Suprapubic skin (tissue), 4 donors: ENCODE results near the gene COL1A1. TPM values are rescaled to one million over a fixed set of nuclear protein-coding genes. Genes with fewer than 3 reads are reported as not detected.

Experiments used
- DNase-seq, 2 donors: peaks; one replicate each; pipeline ENCODE4 v3.0.0-alpha.2; 2019; ENCODE audit warnings: low spot score in 2 of 2
- H3K27ac ChIP-seq: fragments of 200-600 bp; sonication (generic); one replicate; pipeline ENCODE4 v1.5.1; 2019
- H3K27me3 ChIP-seq: fragments of 200-600 bp; sonication (generic); one replicate; pipeline ENCODE4 v1.5.1; 2019
- H3K36me3 ChIP-seq: fragments of 200-600 bp; sonication (generic); one replicate; pipeline ENCODE4 v1.5.1; 2019
- H3K4me1 ChIP-seq: fragments of 200-600 bp; sonication (generic); one replicate; pipeline ENCODE4 v1.5.1; 2019
- H3K4me3 ChIP-seq: fragments of 200-600 bp; sonication (generic); one replicate; pipeline ENCODE4 v1.5.1; 2019; ENCODE audit warnings: mild to moderate bottlenecking
- H3K9me3 ChIP-seq: fragments of 200-600 bp; sonication (generic); one replicate; pipeline ENCODE4 v1.5.1; 2019
- CTCF ChIP-seq, 2 donors: fragments of 200-600 bp in 1 of 2; fragments of 450-650 bp in 1 of 2; sonication (generic) in 1 of 2; IDR thresholded peaks; one replicate each; pipeline ENCODE4 v1.5.1; 2016 to 2019; ENCODE audit warnings: antibody characterized with exemption in 2 of 2, mild to moderate bottlenecking in 1 of 2, moderate library complexity in 1 of 2
- EP300 ChIP-seq: sonication (generic); formaldehyde crosslinking; IDR thresholded peaks from one replicate; pipeline ENCODE4 v1.6.1; 2017; ENCODE audit warnings: antibody characterized with exemption
- POLR2A ChIP-seq, 2 donors: fragments of 450-650 bp; IDR thresholded peaks; one replicate each; pipeline ENCODE4 v1.6.1; 2017; ENCODE audit warnings: antibody characterized with exemption in 2 of 2, mild to moderate bottlenecking in 2 of 2, moderate library complexity in 2 of 2
- POLR2AphosphoS5 ChIP-seq, 3 donors: sonication (generic); formaldehyde crosslinking; IDR thresholded peaks; one replicate each; pipeline ENCODE4 v1.6.1; 2017; ENCODE audit warnings: antibody characterized with exemption in 3 of 3
- WGBS: methylation state at CpG from one replicate; pipeline ENCODE4 v1.1.5; 2018; 5-methylcytosine and 5-hydroxymethylcytosine counted together
- total RNA-seq, 4 donors: library from RNA; depleted of rRNA; stranded (reverse); fragments of >200 nt; gene quantifications; one replicate each; pipeline ENCODE4 v1.1.0, GENCODE V29; 2016

COL1A1 gene
- total RNA-seq, 4 donors from 2014 or later, result 19.2 to 56.8 (median 33.1) TPM

- Histone ChIP-seq H3K4me3 (no peak overlapping the region), H3K27me3 (no peaks in the 10 kb centered on the region), H3K9me3 (no peaks in the 10 kb centered on the region), H3K36me3 (no peaks in the 10 kb centered on the region), H3K4me1 (peaks cover 35% of the 10 kb centered on the region), H3K27ac (no peak overlapping the region)
- DNase-seq, result no peak
- TF ChIP-seq POLR2AphosphoS5 (IDR thresholded peaks at IDR 0.05) (no peak), POLR2A (IDR thresholded peaks at IDR 0.05) (no peak), EP300 (no peak), CTCF (IDR thresholded peaks at IDR 0.05) (no peak)
- 79% methylated on average over 6 of the region's 16 CpGs for WGBS
Observed at GRCh38 chr17:50175035-50175807, 26.2 kb downstream of the COL1A1 start.

GRCh38 chr17:50174444-50174843 lies 27.0 kb downstream of the COL1A1 start:
- no peak for TF ChIP-seq CTCF (IDR thresholded peaks at IDR 0.05)
- TF ChIP-seq POLR2A (IDR thresholded peaks at IDR 0.05), result no peak
- Histone ChIP-seq H3K4me3 (no peak overlapping the region), H3K27me3 (no peaks in the 10 kb centered on the region), H3K9me3 (no peaks in the 10 kb centered on the region), H3K27ac (no peak overlapping the region), H3K4me1 (peaks cover 37% of the 10 kb centered on the region), H3K36me3 (no peaks in the 10 kb centered on the region)
- no peak for DNase-seq
- 82% methylated on average over 6 of the region's 6 CpGs for WGBS

GRCh38 chr17:50173335-50173941 lies 28.0 kb downstream of the COL1A1 start:
- WGBS, result 67% methylated on average over 10 of the region's 10 CpGs
- no peaks in the 10 kb centered on the region for H3K36me3 ChIP-seq
- no peaks in the 10 kb centered on the region for H3K9me3 ChIP-seq
- no peak for DNase-seq
- H3K4me1 ChIP-seq, result peaks cover 39% of the 10 kb centered on the region
- H3K27me3 ChIP-seq, result no peaks in the 10 kb centered on the region
- peak overlapping the region; percentile 71 for H3K27ac ChIP-seq
- TF ChIP-seq EP300 (no peak), CTCF (IDR thresholded peaks at IDR 0.05) (no peak), POLR2A (IDR thresholded peaks at IDR 0.05) (no peak), POLR2AphosphoS5 (IDR thresholded peaks at IDR 0.05) (no peak)
- no peak overlapping the region for H3K4me3 ChIP-seq

GRCh38 chr17:50172936-50173334 lies 28.5 kb downstream of the COL1A1 start:
- no peak for DNase-seq
- no peaks in the 10 kb centered on the region for H3K9me3 ChIP-seq
- 63% methylated on average over 6 of the region's 6 CpGs for WGBS
- peak overlapping the region; percentile 71 for H3K27ac ChIP-seq
- H3K4me1 ChIP-seq, result peaks cover 34% of the 10 kb centered on the region
- no peak for TF ChIP-seq CTCF (IDR thresholded peaks at IDR 0.05)
- no peak for TF ChIP-seq EP300
- no peak for TF ChIP-seq POLR2A (IDR thresholded peaks at IDR 0.05)
- H3K27me3 ChIP-seq, result no peaks in the 10 kb centered on the region
- H3K4me3 ChIP-seq, result no peak overlapping the region
- no peaks in the 10 kb centered on the region for H3K36me3 ChIP-seq

- H3K36me3 ChIP-seq, result no peaks in the 10 kb centered on the region
- H3K4me1 ChIP-seq, result peaks cover 26% of the 10 kb centered on the region
- no peaks in the 10 kb centered on the region for H3K27me3 ChIP-seq
- DNase-seq, result no peak
- 100% methylated on average over 1 of the region's 11 CpGs for WGBS
- no peaks in the 10 kb centered on the region for H3K9me3 ChIP-seq
- H3K4me3 ChIP-seq, result no peak overlapping the region
- TF ChIP-seq POLR2A (IDR thresholded peaks at IDR 0.05) (no peak), EP300 (no peak), CTCF (IDR thresholded peaks at IDR 0.05) (no peak), POLR2AphosphoS5 (IDR thresholded peaks at IDR 0.05) (no peak)
- no peak overlapping the region for H3K27ac ChIP-seq
Observed at GRCh38 chr17:50172130-50172529, 29.3 kb downstream of the COL1A1 start.
